Measurements from ENCODE around the gene MTMR4.

GRCh38 chr17:58556833-58557250 is 42.4 kb upstream of the MTMR4 start:
- TF ChIP-seq, protein P1, sequence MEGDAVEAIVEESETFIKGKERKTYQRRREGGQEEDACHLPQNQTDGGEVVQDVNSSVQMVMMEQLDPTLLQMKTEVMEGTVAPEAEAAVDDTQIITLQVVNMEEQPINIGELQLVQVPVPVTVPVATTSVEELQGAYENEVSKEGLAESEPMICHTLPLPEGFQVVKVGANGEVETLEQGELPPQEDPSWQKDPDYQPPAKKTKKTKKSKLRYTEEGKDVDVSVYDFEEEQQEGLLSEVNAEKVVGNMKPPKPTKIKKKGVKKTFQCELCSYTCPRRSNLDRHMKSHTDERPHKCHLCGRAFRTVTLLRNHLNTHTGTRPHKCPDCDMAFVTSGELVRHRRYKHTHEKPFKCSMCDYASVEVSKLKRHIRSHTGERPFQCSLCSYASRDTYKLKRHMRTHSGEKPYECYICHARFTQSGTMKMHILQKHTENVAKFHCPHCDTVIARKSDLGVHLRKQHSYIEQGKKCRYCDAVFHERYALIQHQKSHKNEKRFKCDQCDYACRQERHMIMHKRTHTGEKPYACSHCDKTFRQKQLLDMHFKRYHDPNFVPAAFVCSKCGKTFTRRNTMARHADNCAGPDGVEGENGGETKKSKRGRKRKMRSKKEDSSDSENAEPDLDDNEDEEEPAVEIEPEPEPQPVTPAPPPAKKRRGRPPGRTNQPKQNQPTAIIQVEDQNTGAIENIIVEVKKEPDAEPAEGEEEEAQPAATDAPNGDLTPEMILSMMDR (conservative IDR thresholded peaks at IDR 0.05): no peak
- TF ChIP-seq ZFX (IDR thresholded peaks at IDR 0.05): no peak

Measured in C4-2B (cell line).